Iris pigment epithelial cell (primary cell): ENCODE measurements around the gene SETD5.

Source experiments
- DNase-seq: peaks from one replicate; pipeline ENCODE4 v3.0.0-alpha.2; 2011; ENCODE audit warnings: low read depth

SETD5 gene

GRCh38 chr3:9388562-9389272, 8.7 kb upstream of the SETD5 start:
- DNase-seq = no peak

- no peak for DNase-seq
These were observed 7.0 kb upstream of the SETD5 start for GRCh38 chr3:9390265-9390888.

GRCh38 chr3:9392041-9392440, 5.4 kb upstream of the SETD5 start:
- DNase-seq = no peak

GRCh38 chr3:9395570-9396300, 1.7 kb upstream of the SETD5 start:
- DNase-seq = no peak

GRCh38 chr3:9396301-9396631, 1.1 kb upstream of the SETD5 start:
- peak; percentile 99 for DNase-seq

GRCh38 chr3:9396632-9397331, 633 bp upstream of the SETD5 start:
- DNase-seq = peak; percentile 100

- DNase-seq = peak; percentile 35
These were observed 688 bp downstream of the SETD5 start for GRCh38 chr3:9397906-9398699.

- peak; percentile 75 for DNase-seq
These were observed 1.4 kb downstream of the SETD5 start for GRCh38 chr3:9398700-9399336.

- DNase-seq = peak; percentile 37
These were observed 1.9 kb downstream of the SETD5 start for GRCh38 chr3:9399337-9399703.

- DNase-seq = peak; percentile 96
These were observed 2.3 kb downstream of the SETD5 start for GRCh38 chr3:9399746-9400145.

- no peak for DNase-seq
These were observed 3.2 kb downstream of the SETD5 start for GRCh38 chr3:9400616-9401015.

- peak; percentile 15 for DNase-seq
These were observed 4.6 kb downstream of the SETD5 start for GRCh38 chr3:9401986-9402385.

GRCh38 chr3:9402410-9403228, 5.2 kb downstream of the SETD5 start:
- DNase-seq = peak; percentile 50

- DNase-seq = no peak
These were observed 6.0 kb downstream of the SETD5 start for GRCh38 chr3:9403463-9403862.

GRCh38 chr3:9404680-9405079, 7.3 kb downstream of the SETD5 start:
- DNase-seq = no peak

- DNase-seq = no peak
These were observed 8.3 kb downstream of the SETD5 start for GRCh38 chr3:9405756-9406155.

GRCh38 chr3:9406856-9407626, 9.6 kb downstream of the SETD5 start:
- no peak for DNase-seq

- no peak for DNase-seq
These were observed 10.6 kb downstream of the SETD5 start for GRCh38 chr3:9408061-9408460.

- no peak for DNase-seq
These were observed 11.1 kb downstream of the SETD5 start for GRCh38 chr3:9408546-9408945.
